GM23248 (cell line): ENCODE data around the gene IRF8.

Experiments used
- EZH2 ChIP-seq: fragments of 200-600 bp; sonication (generic); IDR thresholded peaks from 2 replicates; pipeline ENCODE4 v1.6.1; 2018; ENCODE audit warnings: antibody characterized with exemption, mild to moderate bottlenecking; ENCODE audit not compliant: insufficient read depth, poor library complexity, severe bottlenecking
- EZH2phosphoT487 ChIP-seq: fragments of 200-600 bp; sonication (generic); IDR thresholded peaks from 2 replicates; pipeline ENCODE4 v1.6.1; 2018; ENCODE audit warnings: antibody characterized with exemption, moderate library complexity, mild to moderate bottlenecking, low read depth; ENCODE audit not compliant: insufficient read depth

- TF ChIP-seq EZH2phosphoT487 (no peak), EZH2 (no peak)
Measured at GRCh38 chr16:85873153-85873552, 25.8 kb upstream of the IRF8 start.
